Measurements from ENCODE around the gene PLA2G4C. TPM values are rescaled to one million over a fixed set of nuclear protein-coding genes. Genes with fewer than 3 reads are reported as not detected.
"Not testable (repeated sequence)": the region's sequence is repeated elsewhere in the genome, so short reads cannot be mapped to it uniquely, and the experiment has no call there.

The PLA2G4C gene
- total RNA-seq, 1 donor from 2014 or later, result 11.4 TPM

DNA sequence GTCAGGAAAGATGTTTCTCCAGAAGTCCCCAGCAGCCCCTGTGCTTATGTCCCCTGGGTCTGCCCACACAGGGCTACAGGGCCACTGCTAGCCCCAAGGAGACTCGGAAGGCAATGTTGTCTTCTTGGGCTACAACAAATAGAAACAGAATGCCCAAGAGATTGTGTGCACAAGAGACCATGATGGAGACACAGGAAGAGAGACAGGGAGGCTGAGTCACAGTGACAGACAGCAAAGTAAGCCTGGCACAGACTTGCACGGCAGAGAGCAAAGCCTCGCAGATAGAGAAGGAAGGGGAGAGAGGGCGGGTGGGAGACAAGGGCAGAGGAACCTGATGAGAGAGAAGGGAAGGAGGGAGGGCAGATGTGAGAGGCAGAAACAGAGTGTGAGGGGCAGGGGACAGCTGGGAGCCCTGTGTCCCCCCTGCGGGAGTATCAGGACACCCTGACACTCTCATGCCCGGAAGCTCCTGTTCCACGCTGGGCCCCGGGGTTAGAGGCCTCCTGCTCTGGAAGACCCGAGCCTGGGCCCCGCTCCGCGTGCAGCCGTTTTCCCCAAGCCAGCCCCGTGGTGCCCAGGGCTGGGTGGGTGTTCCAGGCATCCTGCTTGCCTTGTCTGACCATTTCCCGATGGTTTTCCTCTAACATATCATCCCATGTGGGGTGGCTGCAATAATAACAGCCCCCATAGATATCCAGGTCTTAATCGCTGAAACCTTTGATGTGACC, 2.7 kb upstream of the PLA2G4C start:
- DNase-seq (ENCODE audit: low spot score in 2 of 2) (no peak), FAIRE-seq (no peak)

DNA sequence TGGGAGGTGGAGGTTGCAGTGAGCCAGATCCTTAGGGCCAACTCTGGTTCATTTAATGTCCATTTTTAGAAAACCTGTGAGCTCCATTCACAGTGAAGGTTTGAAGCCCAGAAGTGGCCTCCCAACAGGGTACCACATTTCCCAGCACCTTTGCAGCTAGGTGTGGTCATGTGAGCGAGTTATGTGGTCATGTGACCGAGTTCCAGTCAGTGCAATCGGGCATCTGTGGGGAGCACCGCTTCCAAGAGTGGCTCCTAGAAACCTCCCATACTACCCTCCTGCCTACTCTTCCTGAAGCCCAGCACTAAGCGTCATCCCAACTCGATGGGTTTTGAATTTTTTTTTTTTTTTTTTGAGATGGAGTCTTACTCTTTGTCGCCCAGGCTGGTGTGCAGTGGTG, 663 bp upstream of the PLA2G4C start:
- DNase-seq (ENCODE audit: low spot score in 2 of 2), result no peak
- FAIRE-seq, result no peak

DNA sequence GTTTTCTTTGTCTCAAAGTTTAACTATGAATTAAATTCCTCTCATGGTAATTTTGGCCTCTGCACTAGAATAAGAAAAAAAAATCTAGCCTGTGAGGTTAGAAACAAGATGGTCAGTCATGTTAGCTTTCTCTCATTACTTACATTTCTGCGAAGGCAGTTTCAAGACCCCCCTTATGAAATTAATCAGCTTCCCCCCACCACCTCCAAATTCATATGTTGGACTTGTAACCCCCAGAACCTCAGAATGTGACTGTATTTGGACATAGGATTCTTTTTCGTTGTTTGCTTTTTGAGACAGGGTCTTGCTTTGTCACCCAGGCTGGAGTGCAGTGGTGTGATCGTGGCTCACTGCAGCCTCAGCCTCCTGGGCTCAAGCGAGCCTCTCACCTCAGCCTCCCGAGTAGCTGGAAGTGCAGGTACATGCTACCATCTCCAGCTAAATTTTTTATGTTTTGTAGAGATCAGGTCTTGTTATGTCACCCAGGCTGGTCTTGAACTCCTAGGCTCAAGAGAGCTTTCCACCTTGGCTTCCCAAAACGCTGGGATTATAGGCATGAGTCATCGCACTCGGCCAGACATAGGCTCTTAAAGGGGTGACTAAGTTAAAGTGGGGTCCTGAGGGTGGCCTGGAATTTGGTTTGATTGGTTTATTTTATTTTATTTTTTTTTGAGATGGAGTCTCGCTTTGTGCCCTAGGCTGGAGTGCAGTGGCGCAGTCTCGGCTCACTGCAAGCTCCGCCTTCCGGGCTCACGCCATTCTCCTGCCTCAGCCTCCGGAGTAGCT, 1.4 kb downstream of the PLA2G4C start:
- FAIRE-seq (no peak), DNase-seq (ENCODE audit: low spot score in 2 of 2) (no peak)

DNA sequence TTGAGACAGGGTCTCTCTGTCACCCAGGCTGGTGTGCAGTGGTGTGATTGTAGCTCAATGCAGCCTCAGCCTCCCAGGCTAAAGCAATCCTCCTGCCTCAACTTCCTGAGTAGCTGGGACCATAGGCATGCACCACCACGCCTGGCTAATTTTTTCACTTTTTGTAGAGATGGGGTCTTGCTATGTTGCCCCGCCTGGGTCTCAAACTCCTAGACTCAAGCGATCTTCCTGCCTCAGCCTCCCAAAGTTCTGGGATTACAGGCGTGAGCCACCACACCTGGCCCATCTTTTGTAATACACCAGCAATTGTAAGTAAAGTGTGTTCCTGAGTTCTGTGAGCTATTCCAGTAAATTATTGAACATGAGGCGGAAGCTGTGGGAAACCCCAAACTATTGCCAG, 6.7 kb downstream of the PLA2G4C start:
- FAIRE-seq, result no peak

DNA sequence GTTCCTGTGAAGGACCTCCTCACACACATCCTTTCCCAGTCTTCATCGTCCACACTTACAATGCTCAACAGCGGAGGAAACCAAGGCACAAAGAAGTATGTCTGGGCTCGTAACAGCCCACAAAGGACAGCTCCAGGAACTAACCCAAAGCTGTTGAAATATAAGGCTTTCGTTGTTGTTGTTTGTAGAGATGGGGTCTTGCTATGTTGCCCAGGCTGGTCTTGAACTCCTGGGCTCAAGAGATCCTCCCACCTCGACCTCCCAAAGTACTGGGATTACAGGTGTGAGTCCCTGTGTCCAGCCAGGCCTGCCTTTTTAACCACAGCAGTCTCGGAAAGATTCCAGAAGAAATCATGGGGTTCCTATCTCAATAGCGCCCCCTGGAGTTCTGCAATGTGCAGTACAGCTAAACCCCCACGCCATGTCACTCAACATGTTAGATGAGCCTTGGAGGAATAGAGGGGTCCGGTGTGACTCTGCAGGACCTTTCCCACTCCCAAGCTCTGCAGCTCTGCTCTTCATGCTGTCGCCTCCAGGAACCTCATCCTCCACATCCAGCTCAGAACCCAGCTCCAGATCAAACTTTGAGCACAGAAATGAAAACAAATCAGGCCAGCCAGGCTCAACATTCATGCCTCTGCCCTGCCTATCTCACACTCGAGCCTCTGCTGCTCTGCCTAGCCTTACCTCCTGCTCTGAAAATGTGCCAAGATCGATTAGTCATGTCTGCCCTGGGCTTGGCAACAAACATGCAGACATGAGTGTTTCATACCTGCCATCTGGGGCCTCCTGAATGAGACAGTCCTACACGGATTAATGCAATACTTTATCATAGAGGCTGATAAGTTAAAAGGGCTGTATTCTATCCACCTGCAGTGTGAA, 7.5 kb downstream of the PLA2G4C start:
- no peak for DNase-seq (ENCODE audit: low spot score in 2 of 2)
- FAIRE-seq, result no peak

More for the DNA sequence above, 6.7 kb downstream of the PLA2G4C start:
- DNase-seq (ENCODE audit: low spot score in 2 of 2), result no peak

DNA sequence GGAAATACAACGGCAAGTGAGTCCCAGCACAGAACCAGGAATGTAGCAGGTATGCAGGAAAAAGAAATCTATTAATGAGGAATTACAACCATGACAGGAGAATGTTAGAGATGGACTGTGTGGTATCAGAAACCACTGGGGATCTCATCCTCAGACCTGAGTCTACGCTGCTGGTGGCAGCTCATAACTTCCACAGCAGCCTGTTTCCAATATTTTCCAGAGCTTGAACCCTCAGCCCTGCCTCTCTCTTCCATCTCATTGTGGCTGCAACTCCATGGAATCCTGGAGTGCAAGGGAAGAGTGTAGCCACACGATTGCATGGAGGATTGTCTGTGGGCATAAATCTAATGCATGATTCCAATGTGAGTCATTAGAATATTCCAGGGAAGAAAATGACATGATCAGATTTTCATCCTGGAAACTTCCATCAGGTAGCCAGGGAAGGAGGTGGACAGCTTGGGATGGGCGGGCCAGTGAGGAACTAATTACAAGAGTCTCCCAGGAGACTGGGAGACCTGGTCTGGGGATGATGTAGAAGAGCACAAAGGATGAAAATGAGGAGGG, 14.9 kb downstream of the PLA2G4C start:
- DNase-seq (ENCODE audit: low spot score in 2 of 2) (no peak), FAIRE-seq (no peak)

DNA sequence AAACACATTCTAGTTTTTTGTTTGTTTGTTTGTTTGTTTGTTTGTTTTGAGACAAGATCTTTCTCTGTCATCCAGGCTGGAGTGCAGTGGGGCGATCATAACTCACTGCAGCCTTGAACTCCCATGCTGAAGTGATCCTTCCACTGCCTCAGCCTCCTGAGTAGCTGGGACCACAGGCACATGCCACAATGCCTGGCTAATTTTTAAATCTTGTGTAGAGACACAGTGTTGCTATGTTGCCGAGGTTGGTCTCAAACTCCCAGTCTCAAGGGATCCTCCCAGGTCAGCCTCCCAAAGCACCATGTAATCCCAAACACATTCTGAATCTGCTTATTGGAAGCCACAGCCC, 15.8 kb downstream of the PLA2G4C start:
- no peak for DNase-seq (ENCODE audit: low spot score in 2 of 2)
- no peak for FAIRE-seq

DNA sequence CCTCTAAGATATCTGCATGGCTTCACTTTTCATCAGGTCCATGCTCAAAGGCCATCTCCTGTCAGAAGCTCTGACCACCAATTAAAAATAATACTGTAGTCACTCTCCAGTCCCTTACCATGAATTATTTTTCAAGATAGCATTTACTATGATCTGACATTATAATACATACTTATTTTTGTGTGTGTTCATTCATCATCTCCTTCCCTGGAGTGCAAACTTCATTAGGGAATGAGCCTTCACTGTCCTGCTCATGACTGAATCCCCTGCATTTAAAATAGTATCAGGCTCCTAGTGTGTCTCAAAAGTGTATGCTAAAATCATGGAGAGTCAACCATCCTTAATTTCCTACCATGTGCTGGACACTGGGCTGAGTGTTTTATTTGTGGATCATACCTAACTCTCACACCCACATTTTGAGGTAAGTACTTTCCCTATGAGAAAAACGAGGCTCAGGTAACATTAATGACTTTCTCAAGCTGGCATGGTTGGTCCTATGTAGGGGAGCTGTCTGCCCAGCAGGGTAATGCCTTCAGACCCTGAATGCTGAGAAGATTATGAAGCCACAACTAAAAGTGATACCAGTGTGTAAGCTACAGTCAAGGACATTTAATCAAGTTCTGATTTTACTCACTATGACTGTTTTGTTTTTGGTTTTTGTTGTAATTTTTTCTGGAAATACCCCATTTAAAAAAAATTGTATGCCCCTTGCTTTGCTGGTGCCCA, 16.3 kb downstream of the PLA2G4C start:
- DNase-seq (ENCODE audit: low spot score in 2 of 2) (no peak), FAIRE-seq (no peak)

DNA sequence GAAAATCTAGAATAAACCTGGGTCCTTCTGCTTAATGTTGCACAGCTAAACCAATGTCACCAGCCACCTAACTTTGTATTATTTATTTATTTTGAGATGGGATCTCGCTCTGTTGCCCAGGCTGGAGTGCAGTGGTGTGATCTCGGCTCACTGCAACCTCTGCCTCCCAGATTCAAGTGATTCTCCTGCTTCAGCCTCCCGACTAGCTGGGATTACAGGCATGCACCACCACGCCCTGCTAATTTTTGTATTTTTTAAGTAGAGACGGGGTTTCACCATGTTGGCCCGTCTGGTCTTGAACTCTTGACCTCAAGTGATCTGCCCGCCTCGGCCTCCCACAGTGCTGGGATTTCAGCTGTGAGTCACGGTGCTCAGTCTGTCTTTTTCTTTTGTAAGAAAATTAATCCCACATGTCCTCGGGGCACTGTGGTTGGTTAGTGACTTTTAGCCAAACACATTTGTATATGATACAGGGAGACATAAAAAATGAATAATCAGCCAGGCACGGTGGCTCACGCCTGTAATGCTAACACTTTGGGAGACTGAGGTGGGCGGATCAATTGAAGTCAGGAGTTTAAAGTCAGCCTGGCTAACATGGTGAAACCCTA, 19.4 kb downstream of the PLA2G4C start:
- DNase-seq (ENCODE audit: low spot score in 2 of 2); FAIRE-seq: not testable (repeated sequence)

DNA sequence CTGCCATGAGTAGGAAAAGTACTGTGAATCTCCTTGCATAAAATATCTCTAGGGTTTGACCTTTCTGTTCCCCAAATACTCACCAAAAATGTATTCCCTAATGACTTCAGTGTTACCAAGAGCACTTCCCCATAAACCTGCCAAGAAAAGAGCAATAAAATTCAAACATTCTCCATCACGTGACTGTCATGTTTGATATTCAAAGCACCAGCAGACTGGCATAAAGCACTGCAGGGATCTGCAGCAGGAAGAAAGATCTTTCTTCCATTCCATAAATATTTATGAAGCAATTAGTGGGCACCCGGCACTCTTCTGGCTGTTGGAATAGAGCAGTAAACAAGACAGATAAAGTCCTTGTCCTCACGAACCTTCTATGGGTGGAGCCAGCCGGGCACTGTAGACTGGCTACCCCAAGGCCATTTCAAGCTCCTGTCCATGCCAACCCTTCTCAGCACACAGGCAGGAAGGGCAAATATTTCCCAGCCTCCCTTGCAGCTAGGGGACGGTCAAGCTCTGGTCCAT, 20.3 kb downstream of the PLA2G4C start:
- no peak for FAIRE-seq
- no peak for DNase-seq (ENCODE audit: low spot score in 2 of 2)

DNA sequence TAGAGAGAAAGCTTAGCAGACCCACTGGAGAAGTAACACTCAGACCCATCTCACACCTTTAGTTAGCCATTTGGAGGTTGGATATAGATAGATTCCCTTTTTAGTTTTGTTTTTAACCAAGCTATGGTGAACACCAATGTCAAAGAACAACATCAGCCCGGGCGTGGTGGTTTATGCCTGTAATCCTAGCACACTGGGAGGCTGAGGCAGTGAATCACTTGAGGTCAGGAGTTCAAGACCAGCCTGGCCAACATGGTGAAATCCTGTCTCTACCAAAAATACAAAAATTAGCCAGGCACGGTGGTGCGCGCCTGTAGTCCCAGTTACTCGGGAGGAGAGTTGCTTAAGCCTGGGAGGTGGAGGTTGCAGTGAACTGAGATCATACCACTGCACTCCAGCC, 21.6 kb downstream of the PLA2G4C start:
- FAIRE-seq; DNase-seq (ENCODE audit: low spot score in 2 of 2): not testable (repeated sequence)

DNA sequence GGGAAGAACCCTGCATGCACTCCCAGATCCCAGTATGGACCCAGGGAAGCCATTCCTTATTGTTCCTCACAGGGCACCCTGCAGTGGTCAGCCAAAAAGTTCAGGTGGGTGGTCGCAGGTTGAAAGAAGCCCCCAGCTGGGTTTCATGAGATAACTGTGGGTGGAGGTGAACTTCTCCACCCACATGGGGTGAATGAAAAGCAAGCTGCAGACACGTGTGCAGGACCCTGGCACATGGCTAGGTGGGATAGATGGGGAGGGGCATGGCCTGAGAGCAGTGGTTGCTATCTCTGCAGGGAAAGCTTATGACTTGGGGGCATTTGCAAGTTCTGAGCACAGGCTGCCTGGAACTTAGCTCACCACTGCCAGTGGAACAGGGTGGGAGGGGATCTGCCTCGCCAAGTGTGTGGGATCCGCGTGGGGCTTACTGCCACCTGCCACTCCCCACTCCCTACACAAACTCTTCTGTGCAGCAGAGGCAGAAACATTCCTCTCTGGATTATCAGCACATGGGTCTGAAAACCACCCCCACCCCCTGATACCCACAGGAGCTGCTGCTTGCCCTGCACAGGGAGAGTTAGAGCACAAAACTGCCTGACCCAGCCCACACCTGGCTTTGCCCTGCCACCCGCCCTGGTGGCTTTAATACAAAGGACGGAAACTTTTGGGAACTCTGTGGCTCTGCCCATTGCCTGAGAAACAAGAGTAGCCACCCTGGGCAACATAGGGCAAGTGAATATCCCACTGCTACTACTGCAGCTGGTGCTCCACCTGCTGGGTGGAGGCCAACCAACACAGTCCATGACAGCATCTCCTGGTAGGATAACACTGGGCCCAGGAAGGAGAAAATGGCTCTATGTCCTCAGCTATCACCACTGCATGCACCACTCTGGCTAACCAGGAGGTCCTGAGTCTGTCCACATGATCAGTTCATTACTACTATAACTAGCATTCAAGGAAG, 24.4 kb downstream of the PLA2G4C start:
- no peak for DNase-seq (ENCODE audit: low spot score in 2 of 2)
- no peak for FAIRE-seq

DNA sequence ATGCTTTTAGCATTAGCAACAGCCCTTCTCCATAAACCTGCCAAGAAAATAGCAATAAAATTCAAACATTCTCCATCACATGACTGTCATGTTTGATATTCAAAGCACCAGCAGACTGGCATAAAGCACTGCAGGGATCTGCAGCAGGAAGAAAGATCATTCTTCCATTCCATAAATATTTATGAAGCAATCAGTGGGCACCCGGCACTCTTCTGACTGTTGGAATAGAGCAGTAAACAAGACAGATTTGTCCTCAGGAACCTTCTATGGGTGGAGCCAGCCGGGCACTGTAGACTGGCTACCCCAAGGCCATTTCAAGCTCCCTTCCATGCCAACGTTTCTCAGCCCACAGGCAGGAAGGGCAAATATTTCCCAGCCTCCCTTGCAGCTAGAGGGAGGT, 25.5 kb downstream of the PLA2G4C start:
- no peak for DNase-seq (ENCODE audit: low spot score in 2 of 2)

DNA sequence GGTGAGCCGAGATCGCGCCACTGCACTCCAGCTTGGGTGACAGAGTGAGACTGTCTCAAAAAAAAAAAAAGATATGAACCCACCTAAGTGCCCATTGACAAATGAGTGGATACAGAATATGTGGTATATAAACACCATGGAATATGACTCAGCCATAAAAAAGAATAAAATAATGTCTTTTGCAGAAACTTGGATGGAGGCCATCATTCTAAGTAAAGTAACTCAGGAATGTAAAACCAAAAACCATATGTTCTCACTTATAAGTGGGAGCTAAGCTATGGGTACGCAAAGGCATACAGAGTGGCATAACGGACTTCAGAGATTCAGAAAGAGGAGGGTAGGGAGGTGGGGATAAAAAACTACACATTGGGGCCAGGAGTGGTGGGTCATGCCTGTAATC, 29.5 kb downstream of the PLA2G4C start:
- FAIRE-seq (no peak), DNase-seq (ENCODE audit: low spot score in 2 of 2) (no peak)

More for the DNA sequence above, 25.5 kb downstream of the PLA2G4C start:
- no peak for FAIRE-seq

DNA sequence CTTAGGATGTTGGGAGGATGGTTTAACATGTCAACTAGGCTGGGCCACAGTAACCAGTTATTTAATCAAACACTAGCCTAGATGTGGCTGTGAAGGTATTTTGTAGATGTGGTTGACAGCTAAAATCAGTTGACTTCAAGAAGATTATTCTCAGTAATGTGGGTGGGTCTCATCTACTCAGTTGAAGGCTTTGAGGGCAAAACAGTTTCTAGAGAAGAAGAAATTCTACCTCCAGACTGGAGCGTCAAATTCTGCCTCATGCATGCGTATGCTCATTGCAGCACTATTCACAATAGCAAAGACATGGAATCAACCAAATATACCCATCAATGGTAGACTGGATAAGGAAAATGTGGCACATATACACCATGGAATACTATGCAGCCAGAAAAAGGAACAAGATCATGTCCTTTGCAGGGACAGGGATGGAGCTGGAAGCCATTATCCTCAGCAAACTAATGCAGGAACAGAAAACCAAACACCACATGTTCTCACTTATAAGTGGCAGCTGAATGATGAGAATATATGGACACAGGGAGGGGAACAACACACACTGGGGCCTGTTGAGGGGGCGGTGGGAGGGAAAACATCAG, 40.3 kb downstream of the PLA2G4C start:
- not testable (repeated sequence) for FAIRE-seq

DNA sequence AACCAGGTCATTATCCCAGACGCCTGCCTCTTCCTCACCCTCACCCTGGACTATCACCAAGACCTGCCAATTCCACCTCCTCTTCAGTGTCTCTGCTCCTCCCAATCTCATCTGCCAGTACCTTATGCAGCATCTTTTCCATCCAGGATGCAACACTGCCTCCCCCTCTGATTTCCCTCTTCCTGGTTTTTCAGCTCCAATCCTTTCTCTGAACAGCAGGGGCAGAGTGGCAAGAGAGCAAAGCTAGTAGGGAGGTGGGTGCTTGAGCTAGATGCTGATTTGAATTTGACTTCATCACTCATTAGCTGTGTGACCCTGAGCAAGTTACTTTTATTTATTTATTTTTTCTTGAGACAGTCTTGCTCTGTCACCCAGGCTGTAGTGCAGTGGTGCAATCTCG, 41.2 kb downstream of the PLA2G4C start:
- FAIRE-seq, result no peak

More for the DNA sequence above, 40.3 kb downstream of the PLA2G4C start:
- DNase-seq (ENCODE audit: low spot score in 2 of 2), result not testable (repeated sequence)

DNA sequence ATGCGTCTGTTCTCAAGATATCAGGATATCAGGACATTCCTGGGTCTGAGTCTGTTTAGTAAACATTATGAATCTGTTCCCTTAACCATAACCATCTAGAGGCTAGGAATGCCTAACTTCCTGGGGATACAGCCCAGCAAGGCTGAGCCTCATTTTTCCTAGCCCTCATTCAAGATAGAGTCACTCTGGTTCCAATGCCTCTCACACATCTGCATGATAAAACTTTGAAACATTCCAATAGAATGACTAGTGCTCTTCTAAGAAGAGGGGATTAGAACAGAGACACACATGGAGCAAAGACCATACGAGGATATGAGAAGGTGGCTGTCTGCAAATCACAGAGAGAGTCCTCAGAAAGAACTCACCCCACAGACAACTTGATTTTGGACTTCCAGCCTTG, 46.1 kb downstream of the PLA2G4C start:
- no peak for DNase-seq (ENCODE audit: low spot score in 2 of 2)
- FAIRE-seq, result no peak

More for the DNA sequence above, 41.2 kb downstream of the PLA2G4C start:
- DNase-seq (ENCODE audit: low spot score in 2 of 2), result no peak

All from frontal cortex (tissue), 4 donors.